ENCODE data around the gene DDX1. TPM values are rescaled to one million over a fixed set of nuclear protein-coding genes. Genes with fewer than 3 reads are reported as not detected.

DDX1 gene
- total RNA-seq, 3 donors from 2014 or later, result 70.7 to 96.7 (median 72.4) TPM

DNA sequence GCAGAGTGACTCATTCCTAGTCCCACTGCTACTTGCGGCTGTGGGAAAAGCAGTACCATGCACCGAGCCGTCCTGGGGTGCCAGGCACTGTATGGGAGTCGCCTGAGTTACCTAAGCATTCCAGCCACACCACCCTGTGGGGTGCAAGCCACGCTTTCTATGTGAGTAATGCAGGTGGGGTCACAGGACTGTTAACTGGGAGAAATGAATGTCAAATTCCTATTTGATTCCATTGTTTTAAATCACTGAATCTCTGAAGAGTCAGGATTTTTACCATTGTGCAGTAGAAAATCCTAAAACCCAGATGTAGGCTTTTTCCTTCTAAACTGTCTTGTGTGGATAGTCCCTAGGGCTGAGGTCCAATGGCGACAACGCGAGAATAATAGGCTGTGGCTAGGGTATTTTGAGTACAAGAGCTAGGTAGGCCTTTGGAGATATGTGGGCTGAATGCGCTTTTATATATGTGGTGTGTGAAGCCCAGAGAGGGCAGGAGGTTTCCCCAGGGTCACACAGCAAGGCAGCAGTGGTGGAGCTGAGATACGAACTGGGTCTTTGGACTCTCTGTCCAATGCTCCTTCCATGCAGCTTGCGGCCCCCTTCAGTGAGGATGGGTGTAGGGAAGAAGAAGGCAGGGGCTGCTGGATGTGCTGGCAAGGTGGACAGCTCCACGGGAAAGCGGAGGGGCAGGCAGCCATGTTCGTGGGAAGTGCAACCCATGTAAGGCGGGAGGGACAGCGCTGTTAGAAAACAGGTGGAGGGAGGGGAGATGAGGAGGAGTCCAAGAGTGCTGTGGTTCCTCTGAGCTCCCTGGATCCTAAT lies 83.2 kb downstream of the DDX1 start:
- H3K36me3 ChIP-seq (ENCODE audit: low read depth), result no peaks in the 10 kb centered on the region
- no peaks in the 10 kb centered on the region for H3K4me1 ChIP-seq (ENCODE audit: low read depth)
- no peak for DNase-seq
- no peak for ATAC-seq
- no peak overlapping the region for H3K4me3 ChIP-seq
- intact Hi-C loops (cut with DNase I, micrococcal nuclease), result no loop called here
- H3K9me3 ChIP-seq, result no peaks in the 10 kb centered on the region
- TF ChIP-seq, protein P1, sequence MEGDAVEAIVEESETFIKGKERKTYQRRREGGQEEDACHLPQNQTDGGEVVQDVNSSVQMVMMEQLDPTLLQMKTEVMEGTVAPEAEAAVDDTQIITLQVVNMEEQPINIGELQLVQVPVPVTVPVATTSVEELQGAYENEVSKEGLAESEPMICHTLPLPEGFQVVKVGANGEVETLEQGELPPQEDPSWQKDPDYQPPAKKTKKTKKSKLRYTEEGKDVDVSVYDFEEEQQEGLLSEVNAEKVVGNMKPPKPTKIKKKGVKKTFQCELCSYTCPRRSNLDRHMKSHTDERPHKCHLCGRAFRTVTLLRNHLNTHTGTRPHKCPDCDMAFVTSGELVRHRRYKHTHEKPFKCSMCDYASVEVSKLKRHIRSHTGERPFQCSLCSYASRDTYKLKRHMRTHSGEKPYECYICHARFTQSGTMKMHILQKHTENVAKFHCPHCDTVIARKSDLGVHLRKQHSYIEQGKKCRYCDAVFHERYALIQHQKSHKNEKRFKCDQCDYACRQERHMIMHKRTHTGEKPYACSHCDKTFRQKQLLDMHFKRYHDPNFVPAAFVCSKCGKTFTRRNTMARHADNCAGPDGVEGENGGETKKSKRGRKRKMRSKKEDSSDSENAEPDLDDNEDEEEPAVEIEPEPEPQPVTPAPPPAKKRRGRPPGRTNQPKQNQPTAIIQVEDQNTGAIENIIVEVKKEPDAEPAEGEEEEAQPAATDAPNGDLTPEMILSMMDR (IDR thresholded peaks at IDR 0.05), result no peak

DNA sequence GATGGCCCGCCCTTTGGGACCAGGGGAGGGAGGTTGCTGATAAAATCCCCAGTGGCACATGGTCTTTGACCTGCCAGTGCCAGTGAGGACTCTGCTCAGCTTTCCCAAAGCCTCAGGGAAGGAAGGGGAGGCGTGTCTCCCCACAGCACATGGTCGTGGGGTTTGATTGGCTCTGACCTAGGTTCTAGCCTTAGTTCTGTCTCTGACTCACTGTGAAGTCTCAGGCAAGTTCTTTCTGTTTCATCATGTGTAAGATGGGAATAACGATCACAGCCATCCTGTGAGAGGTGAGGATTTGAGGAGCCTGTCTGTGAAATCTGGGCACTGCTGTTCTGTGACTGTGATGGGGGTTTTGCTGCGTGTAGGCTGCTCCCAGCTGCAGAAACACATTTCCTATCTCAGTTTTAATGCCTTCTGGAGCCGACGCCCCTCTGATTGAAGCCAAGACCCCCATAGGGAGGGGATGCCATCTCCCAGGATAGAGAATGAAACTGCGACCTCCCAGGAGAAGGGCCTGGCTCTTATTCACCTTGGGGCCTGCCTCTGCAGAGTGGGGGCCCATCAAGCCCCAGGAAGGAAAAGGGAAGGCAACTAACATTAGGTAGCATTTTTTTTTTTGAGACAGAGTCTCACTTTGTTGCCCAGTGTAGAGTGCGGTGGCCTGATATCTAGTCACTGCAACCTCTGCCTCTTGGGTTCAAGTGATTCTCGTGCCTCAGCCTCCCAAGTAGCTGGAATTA lies 84.0 kb downstream of the DDX1 start:
- TF ChIP-seq, protein P1 (IDR thresholded peaks at IDR 0.05), result no peak
- ATAC-seq, result no peak
- Histone ChIP-seq H3K4me3 (no peak overlapping the region), H3K36me3 (ENCODE audit: low read depth) (no peaks in the 10 kb centered on the region), H3K9me3 (no peaks in the 10 kb centered on the region), H3K4me1 (ENCODE audit: low read depth) (no peaks in the 10 kb centered on the region)
- DNase-seq, result no peak
- intact Hi-C loops (cut with DNase I, micrococcal nuclease), result no loop called here

DNA sequence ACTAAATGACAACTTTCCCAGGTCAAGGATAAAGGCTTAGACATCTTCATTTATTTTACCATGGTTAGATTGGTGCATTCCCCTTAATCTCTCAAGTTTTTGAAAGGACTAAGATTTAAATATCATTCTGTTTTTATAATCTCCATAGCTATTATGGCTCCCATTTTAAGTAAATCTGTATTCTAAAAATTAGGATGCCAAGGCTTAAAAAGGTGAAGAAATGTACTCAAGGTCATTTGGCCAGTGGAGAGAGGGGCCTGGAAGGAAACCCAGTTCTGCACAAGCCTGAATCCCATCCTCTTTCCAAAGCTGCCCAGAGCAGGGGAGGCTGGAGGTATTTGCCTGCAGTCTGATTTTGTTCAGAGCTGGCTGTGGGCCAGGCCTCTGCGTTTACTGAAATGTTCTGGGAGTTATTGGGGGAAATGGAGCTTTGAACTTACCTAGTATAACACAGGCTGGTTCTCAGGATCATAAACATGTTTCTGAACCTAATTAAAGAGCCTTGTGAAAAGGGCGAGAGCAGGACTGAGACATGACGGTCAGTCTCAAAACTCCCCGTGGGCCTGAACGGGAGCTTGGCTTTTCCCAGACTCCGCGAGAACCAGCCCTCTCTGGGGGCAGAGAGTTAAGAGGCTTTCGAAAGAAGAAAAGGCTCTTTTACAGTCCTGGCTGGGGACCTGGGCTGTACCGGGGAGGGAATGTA lies 85.6 kb downstream of the DDX1 start:
- Histone ChIP-seq H3K4me1 (ENCODE audit: low read depth) (no peaks in the 10 kb centered on the region), H3K36me3 (ENCODE audit: low read depth) (no peaks in the 10 kb centered on the region), H3K4me3 (no peak overlapping the region), H3K9me3 (no peaks in the 10 kb centered on the region)
- peak; percentile 14 for ATAC-seq
- TF ChIP-seq, protein P1 (IDR thresholded peaks at IDR 0.05), result no peak
- intact Hi-C loops (cut with DNase I, micrococcal nuclease), result no loop called here
- peak in 1 of 3 donors; percentile 25 for DNase-seq

- intact Hi-C loops (cut with DNase I, micrococcal nuclease), result no loop called here
- Histone ChIP-seq H3K9me3 (no peaks in the 10 kb centered on the region), H3K36me3 (ENCODE audit: low read depth) (no peaks in the 10 kb centered on the region), H3K4me1 (ENCODE audit: low read depth) (no peaks in the 10 kb centered on the region), H3K4me3 (no peak overlapping the region)
- DNase-seq (no peak), ATAC-seq (no peak)
- TF ChIP-seq, protein P1 (IDR thresholded peaks at IDR 0.05), result no peak
Measured at GRCh38 chr2:15678346-15678745, 86.7 kb downstream of the DDX1 start.

DNA sequence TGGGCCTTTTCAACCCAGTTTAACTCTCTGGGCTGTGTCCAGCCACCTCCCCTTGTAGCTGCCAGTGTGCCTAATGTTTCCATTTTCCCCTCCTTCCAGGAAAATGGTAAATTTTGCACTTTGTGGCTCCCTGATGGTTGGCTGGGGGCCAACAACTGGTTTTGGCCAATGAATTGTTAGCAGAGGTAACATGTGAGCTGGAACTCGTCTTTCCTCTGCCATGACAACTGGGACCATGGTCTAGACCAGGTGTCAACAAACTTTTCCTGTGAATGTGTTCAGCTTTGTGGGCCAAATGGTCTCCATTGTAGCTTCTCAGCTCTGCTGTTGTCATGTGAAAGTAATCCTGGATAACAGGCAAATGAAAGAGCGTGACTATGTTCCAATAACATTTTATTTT lies 87.2 kb downstream of the DDX1 start:
- TF ChIP-seq, protein P1 (IDR thresholded peaks at IDR 0.05), result no peak
- H3K4me3 ChIP-seq, result no peak overlapping the region

More for the DNA sequence above, 87.2 kb downstream of the DDX1 start:
- no peaks in the 10 kb centered on the region for H3K36me3 ChIP-seq (ENCODE audit: low read depth)
- no peaks in the 10 kb centered on the region for H3K9me3 ChIP-seq
- intact Hi-C loops (cut with DNase I, micrococcal nuclease), result no loop called here
- no peak for ATAC-seq
- H3K4me1 ChIP-seq (ENCODE audit: low read depth), result no peaks in the 10 kb centered on the region
- DNase-seq, result no peak

All from mucosa of descending colon (tissue), 3 donors.